Measurements from ENCODE around the gene HLA-DQB2. TPM values are rescaled to one million over a fixed set of nuclear protein-coding genes. Genes with fewer than 3 reads are reported as not detected.

The HLA-DQB2 gene
- total and polyA plus RNA-seq, 8 donors = 1.1 to 4.9 (median 1.6) TPM; not detected in 5

DNA sequence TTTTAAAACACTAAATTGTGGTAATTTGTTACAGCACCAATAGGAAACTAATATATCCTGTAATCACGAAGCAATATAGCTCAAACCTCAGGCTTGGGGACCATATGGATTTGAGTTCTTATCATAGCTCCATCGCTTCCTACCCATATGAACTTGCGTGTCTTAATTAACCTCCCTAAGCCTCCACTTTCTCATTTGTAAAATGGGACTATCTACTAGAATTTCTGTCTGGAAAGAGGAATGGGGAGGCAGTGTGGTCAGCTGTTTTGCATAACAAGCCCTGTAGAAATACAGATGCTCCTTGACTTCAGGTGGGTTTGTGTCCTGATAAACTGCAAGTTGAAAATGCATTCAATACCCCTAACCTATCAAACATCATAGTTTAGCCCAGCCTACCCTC is 36.4 kb upstream of the HLA-DQB2 start:
- Histone ChIP-seq H3K4me1 (peaks cover 0 to 12% (median 9%) of the 10 kb centered on the region in 4 donors), H3K4me3 (no peak overlapping the region), H3K27me3 (peaks cover 0 to 74% (median 0%) of the 10 kb centered on the region in 3 donors), H3K36me3 (no peaks in the 10 kb centered on the region), H3K9me3 (peaks cover 0 to 7% (median 2%) of the 10 kb centered on the region in 4 donors), H3K27ac (no peak overlapping the region)
- 75 to 95% (median 83%) methylated on average over 3 of the region's 3 CpGs for WGBS, 5 donors
- no peak for TF ChIP-seq POLR2A (IDR thresholded peaks at IDR 0.05)
- no peak for TF ChIP-seq POLR2AphosphoS5 (IDR thresholded peaks at IDR 0.05)
- no peak for TF ChIP-seq EP300 (IDR thresholded peaks at IDR 0.05)
- TF ChIP-seq, protein P1, sequence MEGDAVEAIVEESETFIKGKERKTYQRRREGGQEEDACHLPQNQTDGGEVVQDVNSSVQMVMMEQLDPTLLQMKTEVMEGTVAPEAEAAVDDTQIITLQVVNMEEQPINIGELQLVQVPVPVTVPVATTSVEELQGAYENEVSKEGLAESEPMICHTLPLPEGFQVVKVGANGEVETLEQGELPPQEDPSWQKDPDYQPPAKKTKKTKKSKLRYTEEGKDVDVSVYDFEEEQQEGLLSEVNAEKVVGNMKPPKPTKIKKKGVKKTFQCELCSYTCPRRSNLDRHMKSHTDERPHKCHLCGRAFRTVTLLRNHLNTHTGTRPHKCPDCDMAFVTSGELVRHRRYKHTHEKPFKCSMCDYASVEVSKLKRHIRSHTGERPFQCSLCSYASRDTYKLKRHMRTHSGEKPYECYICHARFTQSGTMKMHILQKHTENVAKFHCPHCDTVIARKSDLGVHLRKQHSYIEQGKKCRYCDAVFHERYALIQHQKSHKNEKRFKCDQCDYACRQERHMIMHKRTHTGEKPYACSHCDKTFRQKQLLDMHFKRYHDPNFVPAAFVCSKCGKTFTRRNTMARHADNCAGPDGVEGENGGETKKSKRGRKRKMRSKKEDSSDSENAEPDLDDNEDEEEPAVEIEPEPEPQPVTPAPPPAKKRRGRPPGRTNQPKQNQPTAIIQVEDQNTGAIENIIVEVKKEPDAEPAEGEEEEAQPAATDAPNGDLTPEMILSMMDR (IDR thresholded peaks at IDR 0.05) = no peak
- intact Hi-C loops (cut with DNase I; ENCODE audit: low total_unique reads) = loop anchor here (5.0 kb wide), 1 partner anchor 387 kb away; no protein-coding TSS in a partner anchor
- DNase-seq = no peak

DNA sequence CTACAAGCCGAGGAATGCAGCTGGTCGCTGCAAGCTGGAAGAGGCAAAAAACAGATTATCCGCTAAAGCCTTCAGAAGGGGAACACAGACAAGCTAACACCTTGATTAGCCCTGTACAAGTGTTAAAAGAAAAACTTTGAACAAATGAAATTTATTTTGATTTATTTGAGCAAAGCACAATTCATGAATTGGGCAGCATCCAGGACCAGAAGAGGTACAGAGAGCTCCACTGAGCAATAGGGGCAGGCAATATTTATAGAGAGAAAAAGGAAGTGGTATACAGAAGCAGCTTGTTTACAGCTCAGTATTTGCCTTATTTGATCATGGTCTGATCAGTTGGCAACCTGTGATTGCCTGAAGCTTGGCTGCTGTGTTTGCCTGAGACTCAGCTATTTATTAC is 35.8 kb upstream of the HLA-DQB2 start:
- Histone ChIP-seq H3K27me3 (peaks cover 0 to 80% (median 0%) of the 10 kb centered on the region in 3 donors), H3K36me3 (no peaks in the 10 kb centered on the region), H3K9me3 (peaks cover 0 to 7% (median 2%) of the 10 kb centered on the region in 4 donors), H3K4me1 (peaks cover 0 to 12% (median 9%) of the 10 kb centered on the region in 4 donors), H3K27ac (no peak overlapping the region), H3K4me3 (no peak overlapping the region)
- intact Hi-C loops (cut with DNase I; ENCODE audit: low total_unique reads) = loop anchor here (5.0 kb wide), 1 partner anchor 387 kb away; no protein-coding TSS in a partner anchor
- DNase-seq = no peak
- no peak for TF ChIP-seq POLR2AphosphoS5 (IDR thresholded peaks at IDR 0.05)
- TF ChIP-seq, protein P1 (IDR thresholded peaks at IDR 0.05) = no peak
- no peak for TF ChIP-seq POLR2A (IDR thresholded peaks at IDR 0.05)
- no peak for TF ChIP-seq EP300 (IDR thresholded peaks at IDR 0.05)
- WGBS, 5 donors = 95 to 99% (median 97%) methylated on average over 3 of the region's 3 CpGs

DNA sequence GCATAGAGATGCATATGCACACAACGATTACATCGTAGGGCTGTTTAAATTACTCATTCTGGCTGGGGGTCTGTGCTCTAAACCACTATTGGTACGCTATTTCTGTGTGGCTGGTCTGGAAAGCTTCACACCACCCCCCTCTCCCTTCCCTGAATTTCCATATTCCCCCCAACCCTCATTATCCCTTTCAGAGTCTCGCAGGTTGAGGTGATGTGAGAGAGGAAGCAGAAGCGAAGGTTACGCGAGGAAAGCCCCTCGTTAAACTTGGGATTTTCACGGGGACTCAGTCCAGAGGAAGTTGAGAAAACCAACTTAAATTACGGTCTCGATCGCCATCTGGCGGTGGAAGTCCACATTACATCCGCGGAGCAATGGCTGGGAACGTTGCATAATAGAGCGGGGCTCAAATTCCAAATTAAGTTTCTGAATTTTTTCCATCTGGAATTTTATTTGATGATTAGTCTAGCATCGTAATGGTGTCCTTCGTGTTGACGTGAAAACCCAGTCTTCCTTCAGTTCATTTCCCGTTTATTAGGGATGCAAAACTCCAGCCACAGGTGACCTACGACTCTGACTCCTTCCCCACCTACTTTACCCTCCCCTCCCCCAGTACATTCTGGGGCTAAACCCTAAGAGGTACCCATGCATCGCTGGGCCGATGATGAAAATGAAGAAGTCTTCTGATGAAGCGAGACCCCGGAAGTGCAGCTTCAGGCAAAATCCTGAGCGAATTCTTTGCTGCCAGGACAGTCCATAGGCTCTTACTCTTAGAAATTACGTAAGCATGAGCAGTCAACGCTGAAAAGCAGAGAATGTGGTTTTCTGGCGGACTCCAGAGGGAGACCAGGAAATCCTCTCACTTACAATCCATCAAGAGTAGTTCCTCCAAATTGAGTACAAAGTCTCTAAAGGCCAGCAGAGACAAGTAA is 33.8 kb upstream of the HLA-DQB2 start:
- Histone ChIP-seq H3K27me3 (peaks cover 0 to 78% (median 0%) of the 10 kb centered on the region in 3 donors), H3K4me3 (no peak overlapping the region)

DNA sequence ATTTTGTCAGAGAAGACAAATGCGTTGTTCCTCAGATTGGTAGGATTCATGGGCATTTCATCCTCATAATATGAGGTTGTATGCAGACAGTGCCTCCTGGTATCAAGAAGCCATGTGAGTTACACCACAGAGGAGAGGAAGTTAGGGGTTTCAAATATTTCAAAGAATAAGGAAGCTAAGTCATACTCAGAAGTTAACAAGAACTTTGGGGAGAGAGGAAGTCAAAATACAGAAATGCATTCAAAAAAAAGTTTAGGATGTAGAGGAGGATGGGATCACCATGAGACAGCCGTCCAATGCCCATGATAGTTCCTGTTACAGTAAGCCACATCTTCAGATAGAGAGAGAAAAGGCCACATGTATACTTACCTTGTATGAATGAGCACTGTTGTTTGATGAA is 31.2 kb upstream of the HLA-DQB2 start:
- intact Hi-C loops (cut with DNase I; ENCODE audit: low total_unique reads) = no loop called here
- DNase-seq = no peak
- peaks cover 0 to 79% (median 0%) of the 10 kb centered on the region in 3 donors for H3K27me3 ChIP-seq
- no peak overlapping the region for H3K4me3 ChIP-seq
- H3K27ac ChIP-seq = no peak overlapping the region
- peaks cover 0 to 7% (median 2%) of the 10 kb centered on the region in 4 donors for H3K9me3 ChIP-seq
- H3K36me3 ChIP-seq = no peaks in the 10 kb centered on the region
- 36 to 76% (median 69%) methylated on average over 2 of the region's 2 CpGs for WGBS, 5 donors
- H3K4me1 ChIP-seq = peaks cover 0 to 12% (median 9%) of the 10 kb centered on the region in 4 donors
- no peak for TF ChIP-seq POLR2A (IDR thresholded peaks at IDR 0.05)
- no peak for TF ChIP-seq POLR2AphosphoS5 (IDR thresholded peaks at IDR 0.05)
- TF ChIP-seq, protein P1 (IDR thresholded peaks at IDR 0.05) = no peak
- TF ChIP-seq EP300 (IDR thresholded peaks at IDR 0.05) = no peak

More for the DNA sequence above, 33.8 kb upstream of the HLA-DQB2 start:
- Histone ChIP-seq H3K27ac (no peak overlapping the region), H3K36me3 (no peaks in the 10 kb centered on the region), H3K4me1 (peaks cover 0 to 12% (median 9%) of the 10 kb centered on the region in 4 donors), H3K9me3 (peaks cover 0 to 7% (median 2%) of the 10 kb centered on the region in 4 donors)
- TF ChIP-seq, protein P1 (IDR thresholded peaks at IDR 0.05) = peak in 5 of 7 experiments; percentile 86 to 94 (median 90)
- TF ChIP-seq POLR2AphosphoS5 (IDR thresholded peaks at IDR 0.05) (no peak), EP300 (IDR thresholded peaks at IDR 0.05) (no peak)
- intact Hi-C loops (cut with DNase I; ENCODE audit: low total_unique reads) = loop anchor here (5.0 kb wide), 1 partner anchor 385 kb away; no protein-coding TSS in a partner anchor
- DNase-seq = peak; percentile 85 to 86
- WGBS, 5 donors = 9 to 12% (median 11%) methylated on average over 30 of the region's 30 CpGs
